NCI-H446 treated with DMSO at 0.1 percent for 48 hours (cell line): ENCODE data around the gene GINS2.

Experiments used
- DNase-seq: peaks from one replicate; lab custom pipeline; 2025; lab: John Stamatoyannopoulos, UW

Gene GINS2

GRCh38 chr16:85688586-85689284, at the start of gene GINS2:
Gene GINS2, minus strand, starts transcription at chr16:85688954. Its CDS starts 56 bp downstream, at chr16:85688898.
- DNase-seq: peak; percentile 69

DNA sequence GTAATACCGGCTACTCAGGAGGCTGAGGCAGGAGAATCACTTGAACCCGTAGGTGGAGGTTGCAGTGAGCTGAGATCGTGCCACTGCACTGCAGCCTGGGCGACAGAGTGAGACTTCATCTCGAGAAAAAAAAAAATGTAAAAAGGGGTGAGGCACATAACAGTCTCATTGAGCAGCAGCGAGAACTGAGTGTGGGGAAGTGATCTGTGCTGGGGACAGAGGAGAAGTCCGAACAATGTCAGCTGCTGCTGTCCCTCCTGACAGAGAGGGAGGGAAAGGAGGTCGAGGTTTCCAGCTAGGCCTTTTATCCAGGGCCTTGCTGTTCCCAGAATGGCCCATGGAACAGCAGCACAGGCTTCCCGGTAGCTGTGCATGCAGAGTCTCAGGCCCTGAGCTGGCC, 48.2 kb upstream of the GINS2 start:
- DNase-seq: no peak

DNA sequence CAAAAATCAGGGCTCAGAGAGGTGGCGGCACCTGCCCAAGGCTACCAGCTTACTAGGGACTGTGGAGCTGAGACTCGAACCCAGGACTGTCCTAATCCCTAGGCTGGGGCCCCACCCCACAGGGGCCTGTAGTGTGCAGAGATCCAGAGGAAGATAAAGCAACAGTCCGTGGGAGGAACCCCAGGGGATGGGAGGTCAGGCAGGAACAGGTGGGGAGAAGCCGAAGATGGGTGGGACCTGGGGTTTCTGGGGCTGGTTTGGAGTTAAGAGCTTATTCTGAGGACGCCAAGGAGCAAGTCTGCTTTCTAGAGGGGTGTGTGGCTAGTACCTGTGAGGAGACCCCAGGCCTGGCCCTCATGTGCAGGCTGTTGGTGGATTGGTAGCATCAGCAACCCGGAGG, 47.2 kb upstream of the GINS2 start:
- no peak for DNase-seq

DNA sequence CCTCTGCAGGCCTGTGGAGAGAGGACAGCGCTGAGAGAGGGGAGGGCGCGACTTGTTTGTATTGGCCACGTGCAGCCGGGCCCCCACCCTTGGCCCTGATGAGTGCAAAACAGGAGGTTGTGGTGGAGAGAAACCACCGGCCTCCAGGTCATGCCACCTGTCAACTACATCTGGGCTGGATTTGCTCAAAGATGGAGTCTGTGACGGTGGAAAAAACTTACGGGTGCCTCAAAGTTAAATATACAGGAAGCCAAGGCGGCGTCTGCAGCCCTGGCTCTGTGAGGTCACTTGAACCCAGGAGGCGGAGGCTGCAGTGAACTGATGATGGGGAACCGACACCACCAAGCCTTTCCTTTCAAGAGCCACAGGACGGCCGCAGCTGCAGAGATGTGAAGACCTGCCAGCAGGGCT, 46.5 kb upstream of the GINS2 start:
- DNase-seq: no peak

GRCh38 chr16:85734311-85735017, 45.7 kb upstream of the GINS2 start:
- DNase-seq: no peak

DNA sequence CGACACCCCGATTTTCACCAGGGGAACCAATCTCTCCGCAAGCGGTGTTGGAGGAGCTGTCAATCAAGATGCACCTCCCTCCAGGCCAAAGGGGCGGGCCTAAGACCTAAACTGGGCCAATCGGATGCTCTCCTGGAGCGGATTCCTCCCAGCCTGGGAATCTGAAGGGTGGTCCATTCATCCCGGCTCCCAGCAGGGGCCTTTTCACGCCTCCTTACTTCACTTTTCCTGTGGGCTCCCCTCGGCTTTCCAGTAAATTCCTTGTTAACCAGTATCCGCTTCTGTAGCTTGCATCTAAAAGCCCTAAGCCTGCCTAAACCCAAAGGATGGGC, 45.1 kb upstream of the GINS2 start:
- DNase-seq: no peak

- DNase-seq: no peak
Measured at GRCh38 chr16:85733155-85733838, 44.5 kb upstream of the GINS2 start.

DNA sequence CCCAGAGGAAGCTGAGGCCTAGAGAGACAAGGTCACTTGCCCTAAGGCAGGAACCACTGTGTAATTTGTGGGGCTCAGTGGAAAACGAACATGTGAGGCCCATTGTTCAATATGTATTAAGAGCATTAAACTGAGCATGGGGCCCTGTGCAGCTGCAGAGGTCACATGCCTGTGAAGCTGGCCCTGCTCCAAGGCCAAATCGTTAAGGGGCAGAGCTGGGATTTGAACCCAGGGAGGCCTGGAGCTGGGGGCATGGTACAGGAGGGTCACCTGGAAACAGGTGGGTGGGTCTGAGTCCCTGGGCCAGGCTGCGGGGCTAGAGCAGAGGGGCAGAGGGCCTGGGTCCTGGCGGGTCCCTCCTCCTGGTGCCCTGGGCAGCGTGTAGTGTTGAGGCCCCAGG, 42.4 kb upstream of the GINS2 start:
- no peak for DNase-seq

- no peak for DNase-seq
Measured at GRCh38 chr16:85730186-85730465, 41.4 kb upstream of the GINS2 start.

DNA sequence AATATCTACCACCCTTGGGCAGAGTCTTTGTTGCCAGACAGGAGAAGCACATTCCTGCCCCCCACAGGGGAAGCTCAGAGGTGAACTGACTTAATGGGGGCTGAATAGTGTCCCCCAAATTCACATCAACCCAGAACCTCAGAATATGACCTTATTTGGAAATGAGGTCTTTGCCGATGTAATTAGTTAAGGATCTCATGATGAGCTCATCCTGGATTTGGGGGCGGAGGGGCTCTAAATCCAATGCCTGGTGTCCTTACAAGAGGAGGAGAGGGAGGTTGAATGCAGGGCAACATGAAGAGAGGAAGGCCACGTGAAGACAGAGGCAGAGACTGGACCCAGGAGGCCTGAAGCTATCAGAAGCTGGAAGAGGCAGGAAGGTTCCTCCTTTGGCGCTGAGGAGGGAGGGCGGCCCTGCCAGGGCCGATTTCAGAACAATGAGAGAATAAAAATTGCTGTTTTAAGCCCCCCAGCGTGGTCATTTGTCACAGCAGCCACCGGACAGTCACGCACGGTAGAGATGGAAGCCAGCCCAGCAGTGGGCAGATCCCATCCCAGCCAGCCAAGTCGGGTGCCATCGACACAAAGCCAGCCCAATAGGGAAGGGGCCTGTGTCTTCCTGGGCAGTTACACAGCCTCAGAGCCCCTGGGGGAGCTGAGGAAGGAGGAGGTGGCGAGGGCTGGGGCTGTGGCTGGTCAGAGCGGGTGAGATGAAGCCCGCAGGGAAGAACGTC, 40.9 kb upstream of the GINS2 start:
- no peak for DNase-seq

- DNase-seq: no peak
Measured at GRCh38 chr16:85728879-85729278, 40.1 kb upstream of the GINS2 start.

DNA sequence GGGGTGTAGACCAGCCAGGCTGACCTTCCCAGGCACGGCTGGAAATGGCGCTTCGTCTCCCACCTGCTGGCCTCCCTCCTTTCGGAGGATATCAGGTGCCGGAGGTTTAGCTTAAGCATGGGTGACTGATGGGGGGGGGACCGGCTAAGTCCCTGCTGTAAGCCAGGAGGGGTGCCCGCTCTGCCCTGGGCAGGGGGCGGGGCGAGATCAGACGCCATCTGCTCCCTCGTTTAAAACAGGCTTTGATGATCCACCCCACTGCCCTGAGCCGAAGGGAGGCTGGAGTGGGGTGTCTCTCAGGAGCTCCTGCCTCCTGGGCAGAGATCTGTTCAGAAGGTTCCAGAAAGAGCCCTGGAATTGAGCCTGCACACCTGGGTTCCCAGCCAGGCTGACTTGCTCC, 36.2 kb upstream of the GINS2 start:
- no peak for DNase-seq

- no peak for DNase-seq
Measured at GRCh38 chr16:85724126-85724879, 35.5 kb upstream of the GINS2 start.

- DNase-seq: no peak
Measured at GRCh38 chr16:85722128-85722893, 33.6 kb upstream of the GINS2 start.

DNA sequence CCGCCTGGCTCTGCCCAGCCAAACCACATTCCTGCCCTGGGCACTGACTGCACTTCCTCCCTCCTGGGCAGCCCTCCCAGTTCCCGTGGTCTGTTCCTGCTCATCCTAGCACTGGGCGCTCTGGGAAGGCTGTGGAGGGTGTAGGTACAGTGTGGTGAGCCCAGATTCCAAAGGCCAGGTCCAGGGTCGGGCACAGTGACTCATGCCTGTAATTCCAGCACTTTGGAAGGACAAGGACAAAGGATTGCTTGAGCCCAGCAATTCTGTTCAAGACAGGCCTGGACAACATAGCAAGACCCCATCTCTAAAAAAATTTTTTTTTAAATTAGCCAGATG, 31.5 kb upstream of the GINS2 start:
- no peak for DNase-seq

DNA sequence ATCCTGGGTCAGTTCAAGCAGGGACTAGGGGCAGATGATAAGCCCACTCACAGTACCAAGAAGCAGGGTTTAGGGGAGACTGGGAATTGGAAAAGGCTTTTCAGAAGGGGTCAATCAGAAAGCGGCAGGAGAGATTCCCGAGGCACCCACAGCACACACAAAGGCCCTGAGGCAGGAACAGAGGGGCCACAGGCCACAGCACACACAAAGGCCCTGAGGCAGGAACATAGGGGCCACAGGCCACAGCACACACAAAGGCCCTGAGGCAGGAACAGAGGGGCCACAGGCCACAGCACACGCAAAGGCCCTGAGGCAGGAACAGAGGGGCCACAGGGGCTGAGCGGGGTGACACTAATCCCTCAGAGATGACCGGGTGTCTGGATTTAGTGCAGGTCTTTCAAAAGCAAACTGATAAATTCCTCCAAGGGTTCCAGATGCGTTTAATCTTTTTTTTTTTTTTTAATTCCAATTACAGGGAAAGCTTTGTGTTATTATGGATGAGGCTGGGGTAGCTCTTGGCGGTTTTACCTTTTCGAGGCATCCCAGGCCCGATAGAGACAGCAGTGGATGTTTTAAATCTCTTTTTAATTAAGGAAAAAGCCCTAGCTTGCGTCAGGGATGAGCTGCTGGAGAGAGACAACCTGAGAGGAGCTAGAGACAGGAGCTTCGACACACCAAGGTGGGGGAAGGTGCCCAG, 31.0 kb upstream of the GINS2 start:
- no peak for DNase-seq

DNA sequence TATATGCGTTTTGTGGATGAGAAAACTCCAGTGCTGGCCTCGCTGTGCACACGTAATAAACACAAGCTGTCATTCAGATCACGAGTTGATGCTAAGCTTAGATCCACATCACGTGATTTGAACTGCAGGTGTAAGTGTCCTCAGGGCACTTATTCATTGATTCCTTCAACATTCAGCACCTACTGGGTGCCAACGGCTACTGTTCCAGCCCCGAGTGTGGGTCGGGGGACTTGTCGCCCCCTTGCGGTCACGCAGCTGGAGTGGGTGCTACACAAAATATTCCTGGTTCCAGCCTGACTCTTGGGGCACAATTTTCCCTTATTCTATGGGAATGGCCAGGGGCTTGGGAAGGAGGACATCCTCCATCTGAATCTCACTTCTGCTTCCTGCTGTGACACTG, 29.9 kb upstream of the GINS2 start:
- DNase-seq: no peak

GRCh38 chr16:85718153-85718477, 29.4 kb upstream of the GINS2 start:
- DNase-seq: no peak

- DNase-seq: no peak
Measured at GRCh38 chr16:85717393-85718152, 28.8 kb upstream of the GINS2 start.

GRCh38 chr16:85716680-85717038, 27.9 kb upstream of the GINS2 start:
- no peak for DNase-seq
